HG03442 (cell line): ENCODE data around the gene PLCL1.

ENCODE experiments used
- ATAC-seq: cut with Tn5 transposase; IDR thresholded peaks from one replicate; pipeline ENCODE4 v1.9.1; 2021; ENCODE audit warnings: mild to moderate bottlenecking, moderate library complexity; ENCODE audit not compliant: unreplicated experiment

The PLCL1 gene

GRCh38 chr2:197852108-197852507 is 47.7 kb downstream of the PLCL1 start:
- ATAC-seq, result no peak

GRCh38 chr2:197853549-197853948 is 49.2 kb downstream of the PLCL1 start:
- ATAC-seq, result no peak

DNA sequence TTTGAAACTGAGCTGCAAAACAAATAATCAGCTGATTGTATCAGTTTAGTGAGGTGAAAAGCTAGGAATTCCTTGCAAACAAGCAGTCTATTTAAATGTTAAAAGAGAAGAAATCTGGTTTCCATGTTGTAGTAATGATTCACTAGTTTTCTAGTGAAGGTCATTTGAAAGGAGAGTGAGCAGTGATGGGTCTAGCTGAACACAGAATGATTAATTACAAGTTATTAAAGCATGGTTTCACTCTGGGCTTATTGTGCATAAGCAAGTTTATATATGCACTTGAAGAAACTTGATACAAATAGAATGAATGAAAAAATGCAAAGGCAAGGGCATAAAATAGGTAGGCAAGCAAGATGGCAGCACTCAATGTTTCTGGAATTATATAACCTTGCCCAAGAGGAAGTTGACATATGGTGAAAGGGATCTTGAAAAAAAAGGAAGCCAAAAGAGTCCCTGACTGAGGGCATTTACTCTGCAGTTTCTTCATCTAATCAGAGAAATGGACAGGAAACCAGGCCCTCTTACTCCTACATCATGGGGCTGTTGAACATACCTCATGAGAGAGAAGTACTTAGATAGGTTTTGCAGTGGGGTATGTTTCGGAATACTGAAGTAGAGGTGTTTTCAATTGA is 53.2 kb downstream of the PLCL1 start:
- ATAC-seq, result no peak

- no peak for ATAC-seq
Measured at GRCh38 chr2:197858607-197859140, 54.3 kb downstream of the PLCL1 start.

DNA sequence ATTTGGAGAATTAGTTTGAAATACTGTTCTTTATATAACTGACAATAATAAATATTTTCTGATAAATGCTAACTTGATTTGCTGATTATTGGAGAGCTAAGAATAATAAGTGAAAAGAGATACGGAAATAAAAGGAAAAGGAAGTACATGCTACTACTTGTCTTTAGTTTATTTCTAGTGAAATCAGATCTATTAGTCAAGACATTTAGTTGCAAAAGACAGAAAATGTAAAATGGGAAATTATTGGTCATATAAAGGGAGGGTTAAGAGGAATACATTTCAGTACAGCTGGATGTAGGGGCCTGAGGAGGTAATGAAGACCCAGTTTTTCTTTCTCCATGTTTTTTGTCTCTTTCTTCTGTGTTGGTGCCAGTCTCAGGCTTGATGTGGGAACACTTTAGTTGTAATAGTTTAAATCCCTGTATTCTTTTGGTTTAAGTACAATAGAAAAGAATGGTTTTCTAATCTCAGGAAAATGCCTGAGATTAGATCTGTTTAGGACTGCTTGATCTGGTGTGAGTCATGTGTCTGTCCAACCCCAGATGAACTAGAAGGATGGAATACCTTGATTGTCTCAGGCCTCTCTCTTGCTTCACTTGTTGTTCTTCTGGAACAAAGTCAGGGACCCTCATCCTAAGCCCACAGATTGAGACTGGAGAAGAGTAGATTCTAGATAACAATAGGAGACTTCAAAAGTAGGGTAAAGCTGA is 58.0 kb downstream of the PLCL1 start:
- no peak for ATAC-seq

DNA sequence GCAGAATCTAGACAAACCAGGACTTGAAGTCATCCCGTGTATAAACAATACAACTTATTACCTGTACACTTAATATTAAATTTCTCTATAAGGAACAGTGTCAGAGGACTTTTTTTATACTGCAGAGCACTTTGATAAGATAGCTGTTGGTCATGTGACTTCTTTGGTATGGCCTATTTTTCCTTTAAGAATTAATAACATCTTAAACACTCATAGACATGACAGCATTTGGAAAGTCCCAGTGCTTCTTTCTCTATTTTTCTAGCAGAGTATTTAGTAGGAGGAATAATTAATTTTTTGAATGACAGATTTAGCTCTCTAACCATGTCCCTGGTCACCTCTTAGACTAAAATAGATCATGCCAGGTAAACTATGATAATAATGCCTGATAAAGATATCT is 59.4 kb downstream of the PLCL1 start:
- ATAC-seq, result no peak

GRCh38 chr2:197866455-197866854 is 62.1 kb downstream of the PLCL1 start:
- no peak for ATAC-seq

GRCh38 chr2:197867033-197867432 is 62.6 kb downstream of the PLCL1 start:
- ATAC-seq, result no peak

DNA sequence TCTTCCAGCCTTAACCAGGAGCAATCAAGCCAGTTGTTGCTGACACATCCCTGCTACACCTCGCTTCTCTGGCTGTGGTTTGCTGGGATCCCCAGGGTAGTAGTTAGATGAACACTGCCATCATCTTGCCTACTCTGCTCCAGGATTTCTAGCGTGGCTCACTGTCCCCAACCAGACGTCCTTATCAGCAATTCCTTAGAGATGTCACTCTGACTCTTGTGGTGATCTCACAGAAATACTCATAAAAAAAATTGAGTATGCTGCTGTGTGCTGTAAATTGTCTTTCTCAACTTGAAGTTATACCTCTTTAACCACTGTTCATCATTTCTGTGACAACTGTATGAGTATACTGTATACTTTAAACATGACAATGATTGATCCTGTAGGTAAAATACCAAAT is 63.2 kb downstream of the PLCL1 start:
- ATAC-seq, result no peak

GRCh38 chr2:197868206-197868605 is 63.8 kb downstream of the PLCL1 start:
- no peak for ATAC-seq

DNA sequence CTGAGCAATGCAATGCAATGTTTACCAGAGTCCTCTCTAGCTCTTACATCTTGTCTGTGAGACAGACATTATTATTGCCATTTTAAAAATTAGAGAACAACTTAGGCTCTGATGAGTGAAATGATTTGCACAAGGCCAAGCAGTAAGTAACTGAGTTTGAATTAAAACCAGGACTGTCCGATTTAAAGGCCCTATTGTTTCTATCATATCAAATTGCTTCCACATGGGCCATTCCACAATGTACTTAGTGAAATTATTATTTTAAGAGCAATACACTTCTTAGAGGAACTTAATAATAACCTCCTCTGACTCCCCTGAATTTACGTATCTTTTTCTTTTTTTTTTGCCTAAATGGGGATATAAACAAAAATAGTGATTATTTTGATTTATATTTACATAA is 64.6 kb downstream of the PLCL1 start:
- no peak for ATAC-seq

DNA sequence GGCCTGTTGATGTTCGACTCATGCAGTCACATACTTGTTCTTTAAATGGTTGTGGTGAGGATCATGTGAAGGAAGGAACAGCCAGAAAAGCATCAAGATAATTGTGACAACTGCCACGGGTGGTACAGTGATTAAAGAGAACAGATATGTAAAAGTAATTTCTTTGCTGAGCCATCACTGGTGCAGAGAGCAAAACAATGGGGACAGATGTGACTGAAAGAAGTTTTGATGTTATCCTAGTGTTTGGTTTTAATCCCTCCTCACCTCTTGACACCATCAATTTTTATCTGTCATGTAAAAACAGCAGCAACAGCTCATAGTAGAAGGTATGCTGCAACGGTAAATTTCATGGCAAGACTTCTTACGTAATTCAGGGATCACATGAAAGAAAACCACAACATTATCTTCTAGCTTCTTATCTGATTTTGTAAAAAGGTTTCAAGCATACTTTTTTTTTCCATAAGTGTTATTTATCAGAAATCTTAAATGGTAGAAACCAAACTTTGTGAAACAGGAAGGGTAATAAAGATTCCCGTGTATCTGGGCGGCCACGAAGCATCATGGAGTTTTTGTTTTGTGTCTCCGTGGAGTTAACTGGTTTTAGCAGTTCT is 65.2 kb downstream of the PLCL1 start:
- no peak for ATAC-seq

DNA sequence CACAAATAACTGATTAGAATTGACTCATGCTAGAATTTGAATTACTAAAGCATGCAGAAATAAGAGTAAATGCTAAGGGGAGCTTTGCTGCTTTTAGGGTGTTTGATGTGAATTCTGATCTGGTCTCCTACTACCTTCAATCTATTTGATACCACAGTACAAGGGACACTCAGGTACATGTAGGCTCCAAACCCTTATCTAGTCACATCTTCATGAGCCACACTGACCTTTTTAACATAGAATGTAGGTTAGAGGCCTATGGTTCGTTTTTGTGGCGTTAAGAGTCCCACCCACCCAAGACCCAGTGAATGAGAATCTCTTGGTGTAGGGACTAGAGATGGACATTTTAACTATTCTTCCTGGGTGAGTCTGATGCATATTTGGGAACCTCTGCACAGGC is 65.7 kb downstream of the PLCL1 start:
- ATAC-seq, result no peak

GRCh38 chr2:197871780-197872456 is 67.5 kb downstream of the PLCL1 start:
- ATAC-seq, result no peak

GRCh38 chr2:197873293-197873701 is 68.9 kb downstream of the PLCL1 start:
- ATAC-seq, result no peak

- ATAC-seq, result no peak
Measured at GRCh38 chr2:197875763-197876162, 71.4 kb downstream of the PLCL1 start.

- ATAC-seq, result no peak
Measured at GRCh38 chr2:197876524-197876923, 72.1 kb downstream of the PLCL1 start.

DNA sequence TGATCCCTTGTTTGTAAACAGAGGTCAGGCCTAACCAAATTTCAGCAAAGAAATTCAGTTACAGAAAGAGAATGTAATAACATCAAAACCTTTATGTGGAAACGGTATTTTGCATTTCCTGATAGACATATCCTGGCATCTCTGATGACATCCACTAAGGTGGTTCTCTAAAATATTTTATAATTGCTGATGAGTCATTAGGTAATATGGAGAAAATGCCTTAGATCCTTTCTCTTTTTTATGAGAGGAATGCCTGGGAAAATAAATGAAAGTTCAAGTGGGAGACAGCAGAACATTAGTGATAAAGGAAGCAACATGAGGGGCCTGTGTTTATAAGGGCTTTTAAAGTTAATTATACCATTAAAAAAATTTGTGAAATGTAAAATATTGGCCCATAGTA is 72.6 kb downstream of the PLCL1 start:
- ATAC-seq, result no peak

DNA sequence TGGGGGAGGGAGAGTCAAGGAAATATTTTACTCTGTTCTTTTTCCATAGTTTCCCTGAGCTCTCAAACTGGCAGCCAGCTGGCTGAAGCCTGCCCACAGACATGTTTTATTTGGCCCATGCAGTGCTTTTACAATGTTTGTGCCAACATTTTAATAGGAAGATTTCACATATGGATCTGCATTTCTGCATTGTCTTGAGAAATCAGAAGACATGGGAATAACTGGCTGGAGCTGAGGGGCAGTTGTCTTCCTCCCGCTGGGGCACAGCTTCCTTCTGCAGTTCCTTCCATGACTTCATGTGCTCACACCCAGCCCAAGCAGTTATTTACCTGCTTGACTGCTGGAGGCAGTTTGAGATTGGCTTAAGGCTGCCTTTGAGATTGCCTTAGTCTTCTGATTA is 74.4 kb downstream of the PLCL1 start:
- no peak for ATAC-seq

DNA sequence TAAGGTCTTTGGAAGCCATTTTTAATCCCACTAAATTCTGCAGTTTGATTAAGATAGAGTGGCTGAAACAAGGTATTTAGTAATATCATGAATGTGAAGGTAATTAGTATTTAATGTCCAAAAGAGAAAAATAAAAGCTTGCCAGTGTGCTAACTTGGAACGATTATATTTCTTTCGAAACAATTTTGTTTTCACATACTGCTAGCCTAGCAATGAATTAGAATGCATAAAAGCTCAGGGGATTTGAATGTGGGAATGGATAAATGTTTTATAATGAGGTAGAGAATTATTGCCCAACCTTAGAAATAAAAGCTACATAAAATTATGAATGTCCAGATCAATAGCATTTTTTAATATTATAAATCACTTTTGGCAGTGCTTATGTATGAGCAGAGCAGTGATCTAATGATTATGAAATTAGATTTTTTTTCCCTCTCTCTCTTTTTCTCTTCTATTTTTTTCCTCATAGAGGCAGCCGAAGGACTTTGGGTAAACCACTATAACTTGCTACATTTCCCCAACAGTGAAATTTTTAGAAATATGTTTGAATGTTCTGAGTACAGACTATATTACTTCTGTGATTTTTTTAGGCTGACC is 75.5 kb downstream of the PLCL1 start:
- no peak for ATAC-seq

DNA sequence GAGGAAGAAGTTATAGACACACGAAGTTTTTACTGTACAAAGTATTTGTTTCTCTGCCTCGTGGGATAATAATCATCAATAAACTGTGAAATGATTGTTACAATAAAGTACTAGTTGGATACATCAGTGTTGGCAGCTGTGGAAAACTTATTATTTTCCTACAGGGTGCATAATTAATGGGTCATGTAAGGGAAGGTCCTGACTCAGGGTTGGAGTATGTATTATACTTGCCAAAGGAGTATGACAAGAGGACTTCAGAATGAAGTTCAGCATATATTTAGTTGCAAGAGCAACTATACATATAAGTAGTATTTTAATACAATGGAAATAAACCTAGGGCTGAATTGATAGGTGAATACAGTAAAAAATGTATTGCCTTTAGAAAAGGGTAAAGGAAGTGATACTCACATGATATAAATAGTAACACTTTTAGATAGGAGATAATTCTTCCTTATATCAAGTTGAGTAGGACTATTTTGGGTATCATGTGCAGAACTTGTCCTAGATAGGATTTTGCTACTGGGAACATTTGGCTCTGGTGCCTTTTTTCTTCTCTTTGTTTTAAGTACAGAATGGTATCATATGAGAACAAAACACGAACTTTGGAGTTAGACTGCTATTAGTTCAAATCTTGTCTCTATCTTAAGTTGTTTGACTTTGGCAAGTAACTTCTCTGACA is 79.1 kb downstream of the PLCL1 start:
- no peak for ATAC-seq
